Measurements from ENCODE around the gene POU2AF1. TPM values are rescaled to one million over a fixed set of nuclear protein-coding genes. Genes with fewer than 3 reads are reported as not detected.
A peak's percentile ranks its signal among the peaks of the same experiment; 100 is the strongest.
"Not testable (repeated sequence)": the region's sequence is repeated elsewhere in the genome, so short reads cannot be mapped to it uniquely, and the experiment has no call there.

Gene POU2AF1
- total RNA-seq, 1 experiment from 2014 or later, result 7.0 TPM

GRCh38 chr11:111411456-111411855, 32.4 kb upstream of the POU2AF1 start:
- no peak for DNase-seq (ENCODE audit: low spot score)
- in situ Hi-C loops (cut with HindIII; ENCODE audit: low sequenced_read_pairs), result no loop called here

- no peak for DNase-seq (ENCODE audit: low spot score)
- in situ Hi-C loops (cut with HindIII; ENCODE audit: low sequenced_read_pairs), result no loop called here
These were observed 31.9 kb upstream of the POU2AF1 start for GRCh38 chr11:111410951-111411350.

GRCh38 chr11:111409915-111410314, 30.8 kb upstream of the POU2AF1 start:
- DNase-seq (ENCODE audit: low spot score), result no peak
- in situ Hi-C loops (cut with HindIII; ENCODE audit: low sequenced_read_pairs), result no loop called here

GRCh38 chr11:111408789-111409727, 30.0 kb upstream of the POU2AF1 start:
- no peak for DNase-seq (ENCODE audit: low spot score)

GRCh38 chr11:111407652-111408051, 28.6 kb upstream of the POU2AF1 start:
- DNase-seq (ENCODE audit: low spot score), result no peak
- in situ Hi-C loops (cut with HindIII; ENCODE audit: low sequenced_read_pairs), result no loop called here

More at GRCh38 chr11:111408789-111409727, 30.0 kb upstream of the POU2AF1 start:
- in situ Hi-C loops (cut with HindIII; ENCODE audit: low sequenced_read_pairs), result no loop called here

GRCh38 chr11:111406589-111406988, 27.5 kb upstream of the POU2AF1 start:
- no peak for DNase-seq (ENCODE audit: low spot score)
- in situ Hi-C loops (cut with HindIII; ENCODE audit: low sequenced_read_pairs), result no loop called here

GRCh38 chr11:111406091-111406490, 27.0 kb upstream of the POU2AF1 start:
- no peak for DNase-seq (ENCODE audit: low spot score)
- in situ Hi-C loops (cut with HindIII; ENCODE audit: low sequenced_read_pairs), result no loop called here

GRCh38 chr11:111405551-111405950, 26.5 kb upstream of the POU2AF1 start:
- in situ Hi-C loops (cut with HindIII; ENCODE audit: low sequenced_read_pairs), result no loop called here
- no peak for DNase-seq (ENCODE audit: low spot score)

- DNase-seq (ENCODE audit: low spot score), result peak; percentile 88
- in situ Hi-C loops (cut with HindIII; ENCODE audit: low sequenced_read_pairs), result no loop called here
These were observed 24.1 kb upstream of the POU2AF1 start for GRCh38 chr11:111403051-111403726.

- in situ Hi-C loops (cut with HindIII; ENCODE audit: low sequenced_read_pairs), result no loop called here
- DNase-seq (ENCODE audit: low spot score), result peak; percentile 67
These were observed 23.3 kb upstream of the POU2AF1 start for GRCh38 chr11:111402411-111402810.

- DNase-seq (ENCODE audit: low spot score); in situ Hi-C loops (cut with HindIII; ENCODE audit: low sequenced_read_pairs): not testable (repeated sequence)
These were observed 22.9 kb upstream of the POU2AF1 start for GRCh38 chr11:111401957-111402356.

GRCh38 chr11:111400595-111400994, 21.5 kb upstream of the POU2AF1 start:
- DNase-seq (ENCODE audit: low spot score), result no peak
- in situ Hi-C loops (cut with HindIII; ENCODE audit: low sequenced_read_pairs), result no loop called here

GRCh38 chr11:111399187-111400031, 20.3 kb upstream of the POU2AF1 start:
- DNase-seq (ENCODE audit: low spot score), result no peak
- in situ Hi-C loops (cut with HindIII; ENCODE audit: low sequenced_read_pairs), result no loop called here

GRCh38 chr11:111397034-111397433, 18.0 kb upstream of the POU2AF1 start:
- DNase-seq (ENCODE audit: low spot score), result no peak
- in situ Hi-C loops (cut with HindIII; ENCODE audit: low sequenced_read_pairs), result no loop called here

- in situ Hi-C loops (cut with HindIII; ENCODE audit: low sequenced_read_pairs), result no loop called here
- DNase-seq (ENCODE audit: low spot score), result no peak
These were observed 16.7 kb upstream of the POU2AF1 start for GRCh38 chr11:111395749-111396148.

GRCh38 chr11:111395081-111395480, 16.0 kb upstream of the POU2AF1 start:
- in situ Hi-C loops (cut with HindIII; ENCODE audit: low sequenced_read_pairs), result no loop called here
- no peak for DNase-seq (ENCODE audit: low spot score)

- DNase-seq (ENCODE audit: low spot score); in situ Hi-C loops (cut with HindIII; ENCODE audit: low sequenced_read_pairs): not testable (repeated sequence)
These were observed 15.1 kb upstream of the POU2AF1 start for GRCh38 chr11:111394147-111394546.

- no peak for DNase-seq (ENCODE audit: low spot score)
- in situ Hi-C loops (cut with HindIII; ENCODE audit: low sequenced_read_pairs), result no loop called here
These were observed 14.5 kb upstream of the POU2AF1 start for GRCh38 chr11:111393585-111393984.

GRCh38 chr11:111393096-111393495, 14.0 kb upstream of the POU2AF1 start:
- in situ Hi-C loops (cut with HindIII; ENCODE audit: low sequenced_read_pairs), result no loop called here
- DNase-seq (ENCODE audit: low spot score), result no peak

Data from G401 (cell line).